Measurements from ENCODE around the gene CAMTA2.
"Not testable (repeated sequence)": the region's sequence is repeated elsewhere in the genome, so short reads cannot be mapped to it uniquely, and the experiment has no call there.

Gene CAMTA2

DNA sequence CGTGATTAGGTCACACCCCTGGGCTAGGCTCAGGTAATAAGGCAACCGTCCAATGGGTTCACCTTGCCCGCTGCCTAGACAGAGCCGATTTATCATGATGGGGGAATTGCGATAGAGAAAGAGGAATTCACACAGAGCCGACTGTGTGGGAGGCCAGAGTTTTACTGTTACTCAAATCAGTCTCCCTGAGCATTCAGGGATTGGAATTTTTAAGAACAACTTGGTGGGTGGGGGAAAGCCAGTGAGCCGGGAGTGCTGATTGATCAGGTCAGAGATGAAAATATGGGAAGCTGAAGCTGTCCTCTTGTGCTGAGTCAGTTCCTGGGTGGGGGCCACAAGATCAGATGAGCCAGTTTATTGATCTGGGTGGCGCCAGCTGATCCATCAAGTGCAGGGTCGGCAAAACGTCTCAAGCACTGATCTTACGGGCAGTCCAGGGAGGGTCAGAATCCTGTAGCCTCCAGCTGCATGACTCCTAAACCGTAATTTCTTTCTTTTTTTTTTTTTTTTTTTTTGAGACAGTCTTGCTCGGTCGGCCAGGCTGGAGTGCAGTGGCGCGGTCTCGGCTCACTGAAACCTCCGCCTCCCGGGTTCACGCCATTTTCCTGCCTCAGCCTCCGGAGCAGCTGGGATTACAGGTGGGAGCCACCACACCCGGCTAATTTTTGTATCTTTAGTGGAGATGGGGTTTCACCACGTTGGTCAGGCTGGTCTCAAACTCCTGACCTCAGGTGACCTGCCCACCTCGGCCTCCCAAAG is 60.7 kb downstream of the CAMTA2 start:
- not testable (repeated sequence) for DNase-seq

DNA sequence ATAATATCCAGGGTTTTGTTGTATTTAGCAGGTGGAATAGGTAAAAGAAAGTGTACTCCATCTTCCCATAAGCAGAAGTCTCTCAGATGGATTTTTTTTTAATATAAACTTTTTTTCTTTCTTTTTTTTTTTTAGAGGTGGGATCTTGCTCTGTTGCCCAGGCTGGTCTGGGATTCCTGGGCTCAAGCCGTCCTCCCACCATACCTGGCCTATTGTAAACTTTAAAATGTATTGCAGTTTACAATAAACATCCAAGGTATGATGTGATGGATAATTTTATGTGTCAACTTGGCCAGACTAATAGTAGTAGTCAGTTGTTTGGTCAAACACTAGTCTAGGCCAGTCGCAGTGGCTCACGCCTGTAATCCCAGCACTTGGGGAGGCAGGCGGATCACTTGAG is 66.2 kb downstream of the CAMTA2 start:
- DNase-seq, result no peak

DNA sequence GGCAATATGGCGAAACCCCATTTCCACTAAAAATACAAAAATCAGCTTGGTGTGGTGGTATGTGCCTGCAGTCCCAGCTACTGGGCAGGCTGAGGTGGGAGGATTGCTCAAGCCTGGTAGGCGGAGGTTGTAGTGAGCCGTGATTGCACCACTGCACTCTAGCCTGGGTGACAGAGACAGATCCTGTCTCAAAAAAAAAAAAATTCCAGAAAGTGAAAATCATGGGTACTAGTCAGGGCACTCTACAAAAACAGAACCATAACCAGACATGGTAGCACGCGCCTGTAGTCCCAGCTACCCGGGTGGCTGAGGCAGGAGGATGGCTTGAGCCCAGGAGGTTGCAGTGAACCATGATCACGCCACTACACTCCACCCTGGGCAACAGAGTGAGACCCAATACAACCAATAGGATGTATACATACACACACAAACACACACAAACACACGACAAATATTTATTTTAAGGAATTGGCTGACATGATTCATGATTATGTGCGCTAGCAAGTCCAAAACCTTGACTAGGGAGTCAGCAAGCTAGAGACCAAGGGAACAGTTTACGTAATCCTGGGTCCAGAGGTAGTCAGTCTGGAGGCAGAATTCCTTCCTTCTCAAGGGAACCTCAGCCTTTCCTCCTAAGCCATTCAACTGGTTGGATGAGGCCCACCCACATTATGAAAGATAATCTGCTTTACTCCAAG is 67.0 kb downstream of the CAMTA2 start:
- DNase-seq, result no peak

- no peak for DNase-seq
Observed at GRCh38 chr17:4919511-4920047, 67.9 kb downstream of the CAMTA2 start.

Measured in DMS153 (cell line).